LNCAP (cell line): ENCODE data around the gene MAPKBP1.

Experiments used
- TF ChIP-seq, protein P1 (sequence below): fragments of 450-650 bp; IDR thresholded peaks from 2 replicates; pipeline ENCODE4 v1.5.1; 2017; ENCODE audit warnings: mild to moderate bottlenecking

Gene MAPKBP1

DNA sequence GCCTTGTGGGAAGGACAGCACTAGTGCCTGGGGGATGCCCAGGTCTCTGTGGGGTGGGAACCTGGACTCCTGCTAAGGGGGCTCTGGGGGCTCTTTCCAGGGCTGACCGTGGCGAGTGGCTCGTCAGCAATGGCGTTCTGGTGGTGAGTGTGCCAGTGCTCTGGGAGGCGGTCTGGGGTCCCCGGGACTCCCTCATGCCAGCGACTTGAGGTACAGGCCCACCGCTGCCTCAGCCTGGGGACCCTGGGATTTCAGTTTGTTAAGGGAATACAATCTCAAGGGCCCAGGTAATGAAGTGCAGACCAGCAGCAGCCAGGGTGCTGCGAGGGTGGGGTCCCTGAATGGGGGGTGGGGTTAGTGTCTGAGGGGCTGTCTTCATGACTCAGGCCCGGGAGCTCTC lies 66.8 kb downstream of the MAPKBP1 start:
- TF ChIP-seq, protein P1, sequence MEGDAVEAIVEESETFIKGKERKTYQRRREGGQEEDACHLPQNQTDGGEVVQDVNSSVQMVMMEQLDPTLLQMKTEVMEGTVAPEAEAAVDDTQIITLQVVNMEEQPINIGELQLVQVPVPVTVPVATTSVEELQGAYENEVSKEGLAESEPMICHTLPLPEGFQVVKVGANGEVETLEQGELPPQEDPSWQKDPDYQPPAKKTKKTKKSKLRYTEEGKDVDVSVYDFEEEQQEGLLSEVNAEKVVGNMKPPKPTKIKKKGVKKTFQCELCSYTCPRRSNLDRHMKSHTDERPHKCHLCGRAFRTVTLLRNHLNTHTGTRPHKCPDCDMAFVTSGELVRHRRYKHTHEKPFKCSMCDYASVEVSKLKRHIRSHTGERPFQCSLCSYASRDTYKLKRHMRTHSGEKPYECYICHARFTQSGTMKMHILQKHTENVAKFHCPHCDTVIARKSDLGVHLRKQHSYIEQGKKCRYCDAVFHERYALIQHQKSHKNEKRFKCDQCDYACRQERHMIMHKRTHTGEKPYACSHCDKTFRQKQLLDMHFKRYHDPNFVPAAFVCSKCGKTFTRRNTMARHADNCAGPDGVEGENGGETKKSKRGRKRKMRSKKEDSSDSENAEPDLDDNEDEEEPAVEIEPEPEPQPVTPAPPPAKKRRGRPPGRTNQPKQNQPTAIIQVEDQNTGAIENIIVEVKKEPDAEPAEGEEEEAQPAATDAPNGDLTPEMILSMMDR, result no peak

DNA sequence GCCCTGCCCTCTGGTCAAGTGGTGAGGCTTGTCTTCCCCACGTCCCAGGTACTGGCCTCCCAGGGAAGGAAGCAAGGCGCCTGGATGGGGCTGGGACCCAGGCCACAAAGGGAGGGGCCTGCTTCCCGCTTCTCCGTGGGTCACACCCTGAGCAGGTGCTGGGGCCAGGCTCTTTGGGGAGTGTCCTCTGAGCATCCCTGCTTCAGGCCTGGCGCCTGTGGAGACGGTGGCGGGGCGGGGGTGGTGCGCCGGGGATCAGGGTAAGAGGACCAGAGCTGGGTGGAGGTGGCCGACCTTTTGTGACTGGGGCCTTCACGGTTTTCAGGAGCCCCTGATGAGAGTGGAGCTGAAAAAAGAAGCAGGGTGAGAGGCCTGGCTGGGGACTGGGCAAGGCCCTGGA lies 67.9 kb downstream of the MAPKBP1 start:
- TF ChIP-seq, protein P1, result no peak

DNA sequence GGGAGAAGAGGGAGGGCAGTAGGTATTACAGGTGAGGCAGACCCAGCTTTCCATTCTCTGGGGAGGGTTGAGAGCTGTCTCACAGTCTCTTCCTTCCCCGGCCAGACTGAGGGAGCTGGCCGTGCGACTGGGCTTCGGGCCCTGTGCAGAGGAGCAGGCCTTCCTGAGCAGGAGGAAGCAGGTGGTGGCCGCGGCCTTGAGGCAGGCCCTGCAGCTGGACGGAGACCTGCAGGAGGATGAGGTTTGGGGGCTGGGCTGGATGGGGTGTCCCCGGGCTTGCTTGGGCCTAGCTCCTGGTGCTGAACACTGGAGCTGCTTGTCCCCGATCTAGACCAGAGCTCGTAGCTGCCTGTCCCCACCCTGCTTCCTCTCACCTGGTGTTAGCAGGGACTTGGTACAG lies 69.3 kb downstream of the MAPKBP1 start:
- TF ChIP-seq, protein P1, result no peak

DNA sequence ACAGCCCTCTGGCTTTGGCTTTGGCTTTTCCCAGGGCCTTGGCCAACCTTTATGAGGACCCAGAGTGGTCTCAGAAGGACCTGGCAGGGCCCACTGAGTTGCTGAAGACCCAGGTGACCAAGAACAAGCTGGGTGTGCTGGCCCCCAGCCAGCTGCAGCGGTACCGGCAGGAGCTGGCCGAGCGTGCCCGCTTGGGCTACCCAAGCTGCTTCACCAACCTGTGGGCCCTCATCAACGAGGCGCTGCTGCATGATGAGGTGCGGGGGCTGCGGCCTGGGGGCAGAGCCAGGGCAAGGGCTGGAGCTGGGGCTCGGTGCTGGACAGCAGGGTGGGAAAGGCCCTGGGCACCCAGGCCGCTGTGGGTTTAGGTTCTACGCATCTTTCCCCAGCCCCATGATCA lies 70.5 kb downstream of the MAPKBP1 start:
- TF ChIP-seq, protein P1, result no peak

DNA sequence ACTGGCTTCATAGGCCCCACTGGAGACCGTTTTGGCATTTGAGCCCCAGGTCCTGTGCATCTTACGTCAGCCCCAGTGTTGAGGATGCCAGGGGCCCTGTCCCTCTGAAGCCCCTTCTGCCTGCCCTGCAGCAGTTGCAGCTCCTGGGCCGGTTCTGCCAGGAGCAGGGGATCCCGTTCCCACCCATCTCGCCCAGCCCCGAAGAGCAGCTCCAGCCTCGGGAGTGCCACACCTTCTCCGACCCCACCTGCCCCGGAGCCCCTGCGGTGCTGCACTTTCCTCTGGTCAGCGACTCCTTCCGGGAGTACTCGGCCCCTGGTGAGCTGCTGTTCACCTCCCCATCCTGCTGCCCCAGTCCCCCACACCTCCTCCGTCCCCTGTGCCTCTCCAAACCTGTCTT lies 72.9 kb downstream of the MAPKBP1 start:
- TF ChIP-seq, protein P1, result no peak

DNA sequence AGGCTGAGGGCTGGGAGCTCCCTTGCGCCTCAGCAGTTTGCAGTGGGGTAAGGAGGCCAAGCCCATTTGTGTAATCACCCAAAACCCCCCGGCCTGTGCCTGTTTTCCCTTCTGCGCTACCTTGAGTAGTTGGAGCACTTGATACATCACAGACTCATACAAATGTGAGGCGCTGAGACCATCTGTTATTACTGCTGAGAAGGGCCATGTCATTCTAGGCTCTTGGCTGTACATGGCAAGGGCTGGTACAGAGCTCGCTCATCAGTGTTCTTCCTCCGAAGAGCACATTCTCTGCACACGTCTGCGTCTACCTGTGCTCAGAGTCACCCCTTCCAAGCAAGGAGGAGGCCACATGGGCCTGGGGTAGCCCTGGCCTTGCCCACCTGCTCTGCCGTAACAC lies 73.7 kb downstream of the MAPKBP1 start:
- TF ChIP-seq, protein P1, result no peak

DNA sequence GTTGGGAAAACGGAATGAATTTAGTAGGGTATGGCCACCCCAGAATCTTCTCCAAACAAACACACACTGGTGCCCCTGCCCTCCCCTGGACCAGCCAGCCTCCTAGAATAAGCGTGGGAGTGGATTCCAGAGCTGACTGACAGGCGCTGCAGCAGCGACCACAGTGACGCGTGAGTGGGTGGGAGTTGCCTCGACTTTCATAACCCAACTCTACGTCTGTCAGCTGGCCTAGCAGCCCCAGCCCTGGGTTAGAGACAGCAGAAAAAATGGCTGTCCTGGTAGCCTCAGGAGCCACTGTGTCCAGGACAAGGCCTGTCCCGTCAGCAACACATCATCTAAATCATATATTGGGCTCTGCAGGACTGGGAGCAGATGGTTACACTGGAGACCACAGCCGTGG lies 74.3 kb downstream of the MAPKBP1 start:
- TF ChIP-seq, protein P1, result no peak

DNA sequence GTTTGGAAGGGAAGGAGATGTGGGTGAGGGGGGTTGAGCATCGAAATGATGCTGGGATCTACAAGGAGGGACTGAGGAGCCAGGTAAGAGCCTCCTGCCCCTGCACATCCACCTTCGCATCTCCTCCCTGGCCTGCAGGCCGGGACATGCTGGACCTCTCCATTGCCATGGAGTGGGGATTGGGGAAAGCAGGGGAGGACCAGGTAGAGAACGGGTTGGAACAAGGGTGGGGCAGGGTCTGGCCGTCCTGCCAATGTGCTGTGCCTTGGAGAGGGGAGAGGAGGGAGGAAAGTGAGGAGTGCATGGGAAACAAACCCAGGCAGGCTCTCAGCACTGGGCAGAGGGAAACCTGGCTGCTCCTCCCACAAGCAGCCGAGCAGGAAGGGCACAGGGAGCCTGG lies 74.9 kb downstream of the MAPKBP1 start:
- TF ChIP-seq, protein P1, result no peak
